Trophoblast cell (in vitro differentiated cells and primary cell): ENCODE data around the gene PLA2G2D.

Experiments used
- DNase-seq, 2 donors: peaks; one replicate each; pipeline ENCODE4 v3.0.0-alpha.2; 2016
- H2AFZ ChIP-seq: 2 replicates; pipeline ENCODE4 v1.6.1; 2013; ENCODE audit warnings: low read length, moderate library complexity, mild to moderate bottlenecking; ENCODE audit not compliant: insufficient read depth, poor library complexity
- H2AK5ac ChIP-seq: 2 replicates; pipeline ENCODE4 v1.6.1; 2013; ENCODE audit warnings: mild to moderate bottlenecking, low read length
- H2BK120ac ChIP-seq: 2 replicates; pipeline ENCODE4 v1.6.1; 2013; ENCODE audit warnings: low read length, mild to moderate bottlenecking, moderate library complexity; ENCODE audit not compliant: insufficient read depth, poor library complexity
- H2BK12ac ChIP-seq: 2 replicates; pipeline ENCODE4 v1.6.1; 2013; ENCODE audit warnings: mild to moderate bottlenecking, low read length, moderate library complexity
- H2BK5ac ChIP-seq: 2 replicates; pipeline ENCODE4 v1.6.1; 2013; ENCODE audit warnings: low read length, low read depth, moderate library complexity, mild to moderate bottlenecking; ENCODE audit not compliant: poor library complexity
- H3K14ac ChIP-seq: 2 replicates; pipeline ENCODE4 v1.6.1; 2013; ENCODE audit warnings: mild to moderate bottlenecking, low read length
- H3K18ac ChIP-seq: 2 replicates; pipeline ENCODE4 v1.6.1; 2013; ENCODE audit warnings: mild to moderate bottlenecking, low read length
- H3K23ac ChIP-seq: 2 replicates; pipeline ENCODE4 v1.6.1; 2013; ENCODE audit warnings: low read length
- H3K27ac ChIP-seq: 2 replicates; pipeline ENCODE4 v1.5.1; 2013; ENCODE audit warnings: low read depth, mild to moderate bottlenecking, inconsistent platforms, low read length, moderate library complexity
- H3K27me3 ChIP-seq: 2 replicates; pipeline ENCODE4 v1.6.1; 2013; ENCODE audit warnings: inconsistent platforms, mild to moderate bottlenecking, low read length, moderate library complexity; ENCODE audit not compliant: insufficient read depth
- H3K36me3 ChIP-seq, 2 experiments: 1 replicate in 1 of 2; 2 replicates in 1 of 2; pipeline ENCODE4 v1.6.1; 2013; ENCODE audit warnings: low read length in 2 of 2, mild to moderate bottlenecking in 2 of 2, moderate library complexity in 1 of 2; ENCODE audit not compliant: insufficient read depth in 2 of 2, control insufficient read depth in 1 of 2
- H3K4ac ChIP-seq: 2 replicates; pipeline ENCODE4 v1.6.1; 2013; ENCODE audit warnings: low read depth, mild to moderate bottlenecking, low read length, moderate library complexity
- H3K4me1 ChIP-seq, 2 experiments: 1 replicate in 1 of 2; 2 replicates in 1 of 2; pipeline ENCODE4 v1.6.1; 2013; ENCODE audit warnings: low read length in 2 of 2, mild to moderate bottlenecking in 2 of 2, moderate library complexity in 1 of 2; ENCODE audit not compliant: insufficient read depth in 2 of 2, control insufficient read depth in 1 of 2
- H3K4me2 ChIP-seq: 2 replicates; pipeline ENCODE4 v1.6.1; 2013; ENCODE audit warnings: inconsistent platforms, mild to moderate bottlenecking, low read length, moderate library complexity
- H3K4me3 ChIP-seq: 2 replicates; pipeline ENCODE4 v1.5.1; 2013; ENCODE audit warnings: mild to moderate bottlenecking, low read depth, low read length, inconsistent platforms
- H3K79me1 ChIP-seq: one replicate; pipeline ENCODE4 v1.6.1; 2013; ENCODE audit warnings: low read length
- H3K79me2 ChIP-seq: 2 replicates; pipeline ENCODE4 v1.6.1; 2013; ENCODE audit warnings: low read length, mild to moderate bottlenecking; ENCODE audit not compliant: control insufficient read depth, insufficient read depth, poor library complexity
- H3K9ac ChIP-seq: 2 replicates; pipeline ENCODE4 v1.6.1; 2013; ENCODE audit warnings: mild to moderate bottlenecking, low read length
- H3K9me3 ChIP-seq: 2 replicates; pipeline ENCODE4 v1.6.1; 2013; ENCODE audit warnings: low read depth, mild to moderate bottlenecking, control low read depth, inconsistent platforms, low read length; ENCODE audit not compliant: insufficient read depth
- H4K12ac ChIP-seq: 2 replicates; pipeline ENCODE4 v1.6.1; 2013; ENCODE audit warnings: low read depth, mild to moderate bottlenecking, low read length, moderate library complexity
- H4K8ac ChIP-seq: 2 replicates; pipeline ENCODE4 v1.6.1; 2013; ENCODE audit warnings: low read depth, mild to moderate bottlenecking, low read length, moderate library complexity
- H4K91ac ChIP-seq: one replicate; pipeline ENCODE4 v1.6.1; 2013; ENCODE audit warnings: low read depth, mild to moderate bottlenecking, low read length, moderate library complexity
- WGBS: extraction: QIAGEN DNeasy Blood & Tissue Kit; methylation state at CpG from one replicate; pipeline ENCODE4 v1.1.7; 2013; ENCODE audit warnings: missing lambda C conversion rate; ENCODE audit not compliant: insufficient read length, insufficient coverage; ENCODE audit errors: extremely low coverage; 5-methylcytosine and 5-hydroxymethylcytosine counted together

The PLA2G2D gene

DNA sequence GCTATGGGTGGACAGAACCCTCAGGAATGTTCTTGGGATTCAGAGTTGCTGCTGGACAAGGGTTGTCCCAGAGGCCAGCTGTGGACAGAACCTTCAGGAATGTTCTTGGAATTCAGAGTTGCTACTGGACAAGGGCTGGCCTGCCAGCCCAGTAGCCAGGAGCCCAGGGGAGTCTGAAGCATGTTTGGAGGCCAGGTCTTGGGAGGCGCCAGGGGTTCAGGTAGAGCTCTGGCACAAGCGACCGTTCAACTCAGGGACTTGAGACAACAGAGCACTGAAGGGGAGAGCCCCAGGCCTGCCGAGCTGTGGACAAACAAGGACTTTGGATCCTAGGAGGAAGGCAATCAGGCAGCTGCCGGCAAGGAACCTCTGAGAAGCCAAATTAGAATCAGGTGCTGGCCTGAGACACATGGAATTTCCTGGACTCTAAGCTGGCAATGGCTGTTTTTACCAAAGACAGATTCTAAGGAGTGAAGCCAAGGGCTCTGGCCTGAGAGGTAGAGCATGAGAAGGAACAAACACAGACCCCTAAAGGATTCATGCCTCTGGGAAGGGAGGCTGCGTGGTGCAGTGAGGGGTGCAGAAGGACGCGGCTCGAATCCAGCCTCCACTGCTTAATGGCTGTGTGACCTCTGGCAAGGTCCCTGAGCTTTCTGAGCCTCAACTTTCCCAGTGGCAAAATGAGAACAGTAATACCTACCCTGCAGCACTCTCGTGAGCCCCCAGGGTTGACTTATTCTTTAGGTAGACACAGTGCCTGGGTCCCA, 36.0 kb downstream of the PLA2G2D start:
- H3K79me1 ChIP-seq, result no peaks in the 10 kb centered on the region
- peak in 1 of 2 donors; percentile 37 for DNase-seq
- no peak overlapping the region for H3K18ac ChIP-seq
- no peak overlapping the region for H4K8ac ChIP-seq
- no peak overlapping the region for H2AFZ ChIP-seq
- no peak overlapping the region for H2BK12ac ChIP-seq
- no peak overlapping the region for H3K4me3 ChIP-seq
- peaks cover 0 to 2% of the 10 kb centered on the region in 2 experiments for H3K4me1 ChIP-seq
- H3K9ac ChIP-seq, result no peak overlapping the region
- no peak overlapping the region for H3K4ac ChIP-seq
- H3K4me2 ChIP-seq, result no peak overlapping the region
- no CpG with 5 or more reads among the region's 10 CpGs for WGBS
- no peak overlapping the region for H2BK5ac ChIP-seq
- no peak overlapping the region for H3K23ac ChIP-seq
- H4K91ac ChIP-seq, result no peak overlapping the region
- no peaks in the 10 kb centered on the region for H3K27me3 ChIP-seq
- no peak overlapping the region for H3K27ac ChIP-seq
- no peaks in the 10 kb centered on the region for H3K36me3 ChIP-seq
- H3K14ac ChIP-seq, result no peak overlapping the region
- H2BK120ac ChIP-seq, result no peak overlapping the region
- no peak overlapping the region for H2AK5ac ChIP-seq
- H3K79me2 ChIP-seq, result no peaks in the 10 kb centered on the region
- no peak overlapping the region for H4K12ac ChIP-seq
- peaks cover 2% of the 10 kb centered on the region for H3K9me3 ChIP-seq

DNA sequence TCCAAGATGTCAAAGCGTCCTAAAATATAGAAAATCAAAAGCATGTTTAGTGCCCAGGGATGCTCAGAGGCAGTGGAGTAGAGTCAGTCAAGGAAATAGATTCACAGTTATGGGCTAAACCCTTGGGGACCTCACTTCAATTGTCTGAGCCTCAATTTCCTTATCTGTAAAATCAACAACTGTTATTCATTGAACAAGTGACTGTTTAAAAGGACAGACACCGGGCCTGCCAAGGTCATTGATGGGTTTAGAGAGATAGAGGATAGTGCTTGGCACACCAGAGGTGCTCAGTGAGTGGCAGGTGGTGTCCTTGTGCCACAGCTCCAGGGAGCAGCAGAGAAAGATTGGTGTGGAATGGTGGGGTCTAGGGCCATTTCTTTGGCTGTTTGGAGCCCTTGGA, 36.6 kb downstream of the PLA2G2D start:
- no peaks in the 10 kb centered on the region for H3K27me3 ChIP-seq
- WGBS, result no CpG with 5 or more reads among the region's 2 CpGs
- no peak overlapping the region for H2BK120ac ChIP-seq
- H3K79me1 ChIP-seq, result no peaks in the 10 kb centered on the region
- H4K8ac ChIP-seq, result no peak overlapping the region
- no peak overlapping the region for H3K14ac ChIP-seq
- H2AFZ ChIP-seq, result no peak overlapping the region
- H3K27ac ChIP-seq, result no peak overlapping the region
- H3K4me1 ChIP-seq, result peaks cover 0 to 2% of the 10 kb centered on the region in 2 experiments
- no peak overlapping the region for H4K12ac ChIP-seq
- no peaks in the 10 kb centered on the region for H3K79me2 ChIP-seq
- H4K91ac ChIP-seq, result no peak overlapping the region
- H3K36me3 ChIP-seq, result no peaks in the 10 kb centered on the region
- H3K4ac ChIP-seq, result no peak overlapping the region
- no peak overlapping the region for H3K4me2 ChIP-seq
- peaks cover 2% of the 10 kb centered on the region for H3K9me3 ChIP-seq
- no peak overlapping the region for H2BK12ac ChIP-seq
- DNase-seq, result no peak
- H2AK5ac ChIP-seq, result no peak overlapping the region
- H3K4me3 ChIP-seq, result no peak overlapping the region
- no peak overlapping the region for H3K9ac ChIP-seq
- H2BK5ac ChIP-seq, result no peak overlapping the region
- H3K18ac ChIP-seq, result no peak overlapping the region
- no peak overlapping the region for H3K23ac ChIP-seq

DNA sequence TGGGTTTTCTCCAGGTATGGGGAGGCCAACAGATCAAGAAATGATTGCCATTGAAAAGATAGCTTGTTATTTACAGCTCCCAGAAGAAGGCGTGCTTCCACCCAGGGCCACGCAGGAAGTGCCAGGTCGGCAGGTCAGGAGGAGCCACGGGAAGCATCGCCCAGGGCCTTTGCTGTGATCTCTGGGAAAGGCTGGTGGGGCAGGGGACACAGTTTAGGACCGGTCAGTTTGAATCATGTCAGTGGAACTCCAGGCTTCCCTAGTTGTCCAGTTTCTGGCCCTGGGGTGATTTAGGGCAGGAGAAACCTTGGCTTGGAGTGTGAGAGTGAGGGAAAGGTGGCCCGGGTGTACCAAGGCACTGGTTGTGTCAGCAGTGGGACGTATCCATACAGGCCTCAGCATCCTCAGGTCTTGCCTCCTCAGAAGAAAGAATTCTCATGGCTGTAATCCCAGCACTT, 38.0 kb downstream of the PLA2G2D start:
- Histone ChIP-seq H3K79me2 (no peaks in the 10 kb centered on the region), H3K4me3 (no peak overlapping the region), H3K18ac (no peak overlapping the region), H3K9ac (no peak overlapping the region), H2AK5ac (no peak overlapping the region), H3K23ac (no peak overlapping the region), H2BK120ac (no peak overlapping the region), H3K9me3 (peaks cover 2% of the 10 kb centered on the region), H3K14ac (no peak overlapping the region), H2BK5ac (no peak overlapping the region), H4K8ac (no peak overlapping the region), H3K36me3 (no peaks in the 10 kb centered on the region), H4K91ac (no peak overlapping the region), H3K4ac (no peak overlapping the region), H3K27ac (no peak overlapping the region), H3K79me1 (no peaks in the 10 kb centered on the region), H4K12ac (no peak overlapping the region), H3K27me3 (no peaks in the 10 kb centered on the region), H2BK12ac (no peak overlapping the region), H3K4me2 (no peak overlapping the region), H2AFZ (no peak overlapping the region), H3K4me1 (peaks cover 0 to 7% of the 10 kb centered on the region in 2 experiments)
- DNase-seq, result peak; percentile 36 to 55
- no CpG with 5 or more reads among the region's 8 CpGs for WGBS

DNA sequence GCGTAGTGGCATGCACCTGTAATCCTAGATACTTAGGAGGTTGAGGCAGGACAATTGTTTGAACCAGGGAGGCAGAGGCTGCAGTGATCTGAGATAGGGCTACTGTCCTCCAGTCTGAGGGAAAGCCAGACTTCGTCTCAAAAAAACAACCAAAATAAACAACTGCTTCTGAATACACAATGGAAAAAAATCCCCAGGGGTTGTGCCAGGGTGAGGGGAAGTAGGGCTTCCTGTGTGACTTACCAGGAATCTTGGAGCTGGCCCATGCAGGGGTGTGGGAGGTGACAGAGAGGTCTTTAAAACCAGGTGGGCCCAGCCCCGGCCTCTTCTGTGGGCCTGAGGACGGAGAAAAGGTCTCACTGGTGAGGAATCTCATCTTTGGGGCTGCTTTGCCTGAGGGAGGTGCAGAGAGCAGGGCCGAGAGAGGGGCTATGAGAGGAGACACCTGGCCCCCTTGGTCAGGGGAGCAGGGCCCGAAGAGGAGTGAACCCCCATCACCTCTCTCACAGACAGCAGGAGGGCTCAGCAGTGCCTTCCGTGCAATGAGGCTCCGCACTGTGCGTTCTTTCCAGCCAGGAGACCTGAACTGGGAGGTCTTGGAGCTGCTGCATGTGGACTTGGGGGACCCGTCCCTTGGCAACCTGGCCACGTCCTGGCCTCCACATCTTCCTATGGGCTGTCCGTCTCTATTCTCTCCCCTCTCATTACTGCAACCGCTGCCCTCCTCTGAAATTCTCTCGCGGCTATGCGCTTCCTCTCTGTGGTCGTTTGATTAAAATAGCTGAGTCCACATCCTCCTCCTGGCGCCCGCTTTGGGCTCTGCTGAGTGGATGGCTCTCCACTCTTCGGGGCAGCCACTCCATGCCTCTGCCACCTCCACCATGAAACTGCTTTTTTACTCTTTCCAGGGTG, 38.6 kb downstream of the PLA2G2D start:
- no peak overlapping the region for H3K14ac ChIP-seq
- no peak overlapping the region for H4K8ac ChIP-seq
- no peak overlapping the region for H3K27ac ChIP-seq
- no peaks in the 10 kb centered on the region for H3K36me3 ChIP-seq
- no CpG with 5 or more reads among the region's 20 CpGs for WGBS
- H2BK5ac ChIP-seq, result no peak overlapping the region
- peaks cover 0 to 7% of the 10 kb centered on the region in 2 experiments for H3K4me1 ChIP-seq
- no peak overlapping the region for H3K23ac ChIP-seq
- H3K79me1 ChIP-seq, result no peaks in the 10 kb centered on the region
- DNase-seq, result no peak
- H3K79me2 ChIP-seq, result no peaks in the 10 kb centered on the region
- no peak overlapping the region for H3K4me2 ChIP-seq
- peaks cover 2% of the 10 kb centered on the region for H3K9me3 ChIP-seq
- no peak overlapping the region for H3K9ac ChIP-seq
- no peak overlapping the region for H3K4me3 ChIP-seq
- H2AFZ ChIP-seq, result no peak overlapping the region
- H2BK120ac ChIP-seq, result no peak overlapping the region
- H4K91ac ChIP-seq, result no peak overlapping the region
- no peak overlapping the region for H4K12ac ChIP-seq
- H3K4ac ChIP-seq, result no peak overlapping the region
- H3K27me3 ChIP-seq, result no peaks in the 10 kb centered on the region
- no peak overlapping the region for H2AK5ac ChIP-seq
- H2BK12ac ChIP-seq, result no peak overlapping the region
- H3K18ac ChIP-seq, result no peak overlapping the region
